Naive thymus-derived CD4-positive, alpha-beta T cell (primary cell): ENCODE results near the gene TNFAIP8L2. TPM values are rescaled to one million over a fixed set of nuclear protein-coding genes. Genes with fewer than 3 reads are reported as not detected.
"Not testable (repeated sequence)": the region's sequence is repeated elsewhere in the genome, so short reads cannot be mapped to it uniquely, and the experiment has no call there.

ENCODE experiments used
- ATAC-seq: fragments of 150-1000 bp; cut with Tn5 transposase; 2 replicates; pipeline ENCODE4 v1.10.0; 2021; ENCODE audit warnings: mild to moderate bottlenecking, moderate library complexity
- CTCF ChIA-PET: fragments of 350-600 bp; sonication (Branson Sonifier 250); formaldehyde crosslinking; loops from one replicate; lab custom pipeline; 2021; ENCODE audit warnings: antibody characterized with exemption; lab: Charles Lee
- POLR2A ChIA-PET: fragments of 350-600 bp; sonication (Branson Sonifier 250); formaldehyde crosslinking; loops from one replicate; lab custom pipeline; 2021; ENCODE audit warnings: antibody characterized with exemption, inconsistent platforms; lab: Charles Lee
- DNase-seq, 9 donors: peaks; one replicate each; pipeline versions ENCODE4 v3.0.0 to v3.0.0-alpha.2; 2020 to 2022; ENCODE audit warnings: mixed read lengths in 1 of 9
- H3K27ac ChIP-seq: one replicate; pipeline ENCODE4 v1.7.0; 2013; ENCODE audit warnings: mild to moderate bottlenecking, low read depth, low read length, moderate library complexity
- H3K27me3 ChIP-seq, 2 donors: one replicate each; pipeline ENCODE4 v1.7.0; 2013; ENCODE audit warnings: low read length in 2 of 2, mild to moderate bottlenecking in 2 of 2, moderate library complexity in 2 of 2; ENCODE audit not compliant: control insufficient read depth in 2 of 2, insufficient read depth in 2 of 2
- H3K36me3 ChIP-seq, 3 experiments: 1 replicate in 2 of 3; 2 replicates in 1 of 3; pipeline ENCODE4 v1.7.0; 2013; ENCODE audit warnings: low read length in 3 of 3, mild to moderate bottlenecking in 3 of 3, moderate library complexity in 1 of 3; ENCODE audit not compliant: insufficient read depth in 3 of 3, control insufficient read depth in 2 of 3
- H3K4me1 ChIP-seq, 2 donors: one replicate each; pipeline ENCODE4 v1.7.0; 2013; ENCODE audit warnings: low read length in 2 of 2, mild to moderate bottlenecking in 2 of 2, moderate library complexity in 1 of 2; ENCODE audit not compliant: control insufficient read depth in 2 of 2, insufficient read depth in 2 of 2
- H3K4me3 ChIP-seq: 2 replicates; pipeline ENCODE4 v1.7.0; 2013; ENCODE audit warnings: mild to moderate bottlenecking, low read length
- H3K9me3 ChIP-seq, 3 experiments: 1 replicate in 2 of 3; 2 replicates in 1 of 3; pipeline ENCODE4 v1.7.0; 2013; ENCODE audit warnings: low read length in 3 of 3; ENCODE audit not compliant: control insufficient read depth in 2 of 3
- H3K27ac Mint-ChIP-seq, 9 donors: one replicate each; pipeline ENCODE4 v1.8.0; 2020 to 2022; ENCODE audit warnings: mixed read lengths in 9 of 9, mild to moderate bottlenecking in 8 of 9, moderate library complexity in 5 of 9, inconsistent platforms in 2 of 9
- H3K27me3 Mint-ChIP-seq, 5 donors: one replicate each; pipeline ENCODE4 v1.8.0; 2021 to 2022; ENCODE audit warnings: mixed read lengths in 5 of 5, mild to moderate bottlenecking in 1 of 5
- H3K36me3 Mint-ChIP-seq, 5 donors: one replicate each; pipeline ENCODE4 v1.8.0; 2020 to 2022; ENCODE audit warnings: mixed read lengths in 5 of 5, mild to moderate bottlenecking in 3 of 5, inconsistent platforms in 1 of 5
- H3K4me1 Mint-ChIP-seq, 7 donors: one replicate each; pipeline ENCODE4 v1.8.0; 2020 to 2022; ENCODE audit warnings: mixed read lengths in 7 of 7, mild to moderate bottlenecking in 3 of 7, inconsistent platforms in 1 of 7
- H3K4me3 Mint-ChIP-seq, 10 donors: one replicate each; pipeline ENCODE4 v1.8.0; 2020 to 2022; ENCODE audit warnings: mild to moderate bottlenecking in 10 of 10, mixed read lengths in 10 of 10, moderate library complexity in 6 of 10, inconsistent platforms in 2 of 10
- H3K9me3 Mint-ChIP-seq, 11 donors: one replicate each; pipeline ENCODE4 v1.8.0; 2020 to 2022; ENCODE audit warnings: mixed read lengths in 11 of 11, mild to moderate bottlenecking in 4 of 11, inconsistent platforms in 1 of 11, moderate library complexity in 1 of 11
- intact Hi-C, 2 donors: fragments of 100-400 bp; cut with micrococcal nuclease; formaldehyde crosslinking; loops; one replicate each; pipeline ENCODE4 v1.15.1; 2023
- polyA plus RNA-seq, 2 donors: library from polyadenylated mRNA; unstranded; fragments of 300-500 nt; fragmentation: Illumina TruSeq; gene quantifications; one replicate each; pipeline ENCODE4 v1.2.3, GENCODE V29; 2021
- total RNA-seq, 6 experiments: library from RNA in 5 of 6; stranded (reverse) in 5 of 6; gene quantifications; 1 replicate in 5 of 6; 2 replicates in 1 of 6; pipeline ENCODE4 v1.2.3 and lab custom pipeline; 2021 to 2026

Gene TNFAIP8L2
- total and polyA plus RNA-seq, 7 experiments from 2014 or later, result 3.1 to 77.3 (median 37.6) TPM

- H3K4me3 ChIP-seq, H3K27ac ChIP-seq, H3K9me3 Mint-ChIP-seq, POLR2A ChIA-PET, H3K4me3 Mint-ChIP-seq, DNase-seq, H3K4me1 ChIP-seq, intact Hi-C loops, CTCF ChIA-PET, H3K27me3 Mint-ChIP-seq, ATAC-seq, H3K9me3 ChIP-seq, H3K27me3 ChIP-seq: not testable (repeated sequence)
- peaks cover 0 to 14% (median 12%) of the 10 kb centered on the region in 5 donors for H3K36me3 Mint-ChIP-seq
- H3K4me1 Mint-ChIP-seq, result peaks cover 23 to 49% (median 30%) of the 10 kb centered on the region in 7 donors
- peaks cover 0 to 41% (median 0%) of the 10 kb centered on the region in 3 experiments for H3K36me3 ChIP-seq
- peak overlapping the region in 2 of 9 donors; percentile 12 to 16 for H3K27ac Mint-ChIP-seq
Measured at GRCh38 chr1:151205381-151205965, 49.0 kb downstream of the TNFAIP8L2 start.

Other genes starting within 250 kb of the TNFAIP8L2 start
- 10 to 100 TPM; 57.3 to 94.9 (median 61.7) TPM for gene SETDB1, start 230.3 kb upstream of the TNFAIP8L2 start, total RNA-seq
- 10 to 100 TPM; 13.4 to 16.7 TPM for gene SETDB1, start 230.3 kb upstream of the TNFAIP8L2 start, polyA plus RNA-seq
- 100 to 1,000 TPM; 101 to 169 (median 136) TPM for gene CERS2, start 181.8 kb upstream of the TNFAIP8L2 start, total RNA-seq
- 100 to 1,000 TPM; 109 to 179 TPM for gene CERS2, start 181.8 kb upstream of the TNFAIP8L2 start, polyA plus RNA-seq
- not detected for gene ANXA9, start 174.4 kb upstream of the TNFAIP8L2 start, total RNA-seq
- under 1 TPM; 0.17 to 0.38 TPM for gene ANXA9, start 174.4 kb upstream of the TNFAIP8L2 start, polyA plus RNA-seq
- 10 to 100 TPM; 24.6 to 53.4 (median 29.9) TPM for gene MINDY1, start 149.7 kb upstream of the TNFAIP8L2 start, total RNA-seq
- 10 to 100 TPM; 12.8 to 33.1 TPM for gene MINDY1, start 149.7 kb upstream of the TNFAIP8L2 start, polyA plus RNA-seq
- gene PRUNE1, start 148.2 kb upstream of the TNFAIP8L2 start, total RNA-seq, result 10 to 100 TPM; 13.3 to 41.8 (median 17.2) TPM
- 10 to 100 TPM; 54.6 to 68.8 TPM for gene PRUNE1, start 148.2 kb upstream of the TNFAIP8L2 start, polyA plus RNA-seq
- 1 to 10 TPM in 4 of 5 experiments, under 1 TPM in 1; 0.37 to 9.4 (median 1.9) TPM for gene BNIPL, start 120.1 kb upstream of the TNFAIP8L2 start, total RNA-seq
- gene BNIPL, start 120.1 kb upstream of the TNFAIP8L2 start, polyA plus RNA-seq, result under 1 TPM; 0.08 to 0.17 TPM
- 1 to 10 TPM in 2 of 5 experiments, under 1 TPM in 3; 0.64 to 3.2 (median 0.82) TPM for gene C1orf56, start 108.9 kb upstream of the TNFAIP8L2 start, total RNA-seq
- gene C1orf56, start 108.9 kb upstream of the TNFAIP8L2 start, polyA plus RNA-seq, result 1 to 10 TPM; 3.5 to 4.3 TPM
- 100 to 1,000 TPM; 362 to 516 (median 425) TPM for gene CDC42SE1, start 97.0 kb upstream of the TNFAIP8L2 start, total RNA-seq
- gene CDC42SE1, start 97.0 kb upstream of the TNFAIP8L2 start, polyA plus RNA-seq, result 100 to 1,000 TPM in 1 of 2 donors, 10 to 100 TPM in 1; 85.6 to 111 TPM
- 1 to 10 TPM; 3.3 to 6.0 (median 4.6) TPM for gene MLLT11, start 96.3 kb upstream of the TNFAIP8L2 start, total RNA-seq
- 1 to 10 TPM; 3.7 to 4.8 TPM for gene MLLT11, start 96.3 kb upstream of the TNFAIP8L2 start, polyA plus RNA-seq
- 10 to 100 TPM; 13.7 to 42.2 (median 32.2) TPM for gene GABPB2, start 85.9 kb upstream of the TNFAIP8L2 start, total RNA-seq
- gene GABPB2, start 85.9 kb upstream of the TNFAIP8L2 start, polyA plus RNA-seq, result 10 to 100 TPM in 1 of 2 donors, 1 to 10 TPM in 1; 9.6 to 17.8 TPM
- 10 to 100 TPM in 2 of 5 experiments, 1 to 10 TPM in 3; 2.5 to 12.4 (median 4.7) TPM for gene SEMA6C, start 10.0 kb upstream of the TNFAIP8L2 start, total RNA-seq
- gene SEMA6C, start 10.0 kb upstream of the TNFAIP8L2 start, polyA plus RNA-seq, result 1 to 10 TPM in 1 of 2 donors, under 1 TPM in 1; 0.56 to 2.6 TPM
- 1 to 10 TPM; 1.4 to 3.3 (median 2.3) TPM for gene LYSMD1, start 9.3 kb downstream of the TNFAIP8L2 start, total RNA-seq
- under 1 TPM; 0.35 to 0.48 TPM for gene LYSMD1, start 9.3 kb downstream of the TNFAIP8L2 start, polyA plus RNA-seq
- gene SCNM1, start 9.5 kb downstream of the TNFAIP8L2 start, total RNA-seq, result 10 to 100 TPM; 37.1 to 73.1 (median 57.1) TPM
- 10 to 100 TPM; 68.1 to 72.3 TPM for gene SCNM1, start 9.5 kb downstream of the TNFAIP8L2 start, polyA plus RNA-seq
- 1 to 10 TPM; 2.5 to 5.4 (median 4.4) TPM for gene TMOD4, start 19.3 kb downstream of the TNFAIP8L2 start, total RNA-seq
- under 1 TPM in 1 of 2 donors, not detected in 1; 0.73 TPM for gene TMOD4, start 19.3 kb downstream of the TNFAIP8L2 start, polyA plus RNA-seq
- gene VPS72, start 33.5 kb downstream of the TNFAIP8L2 start, total RNA-seq, result 10 to 100 TPM; 35.1 to 82.0 (median 63.9) TPM
- gene VPS72, start 33.5 kb downstream of the TNFAIP8L2 start, polyA plus RNA-seq, result 10 to 100 TPM; 63.4 to 85.3 TPM
- 10 to 100 TPM; 56.9 to 76.5 (median 59.5) TPM for gene PIP5K1A, start 41.9 kb downstream of the TNFAIP8L2 start, total RNA-seq
- 10 to 100 TPM; 11.7 to 23.1 TPM for gene PIP5K1A, start 41.9 kb downstream of the TNFAIP8L2 start, polyA plus RNA-seq
- gene PSMD4, start 98.1 kb downstream of the TNFAIP8L2 start, total RNA-seq, result 100 to 1,000 TPM in 3 of 5 experiments, 10 to 100 TPM in 2; 72.0 to 193 (median 126) TPM
- gene PSMD4, start 98.1 kb downstream of the TNFAIP8L2 start, polyA plus RNA-seq, result 100 to 1,000 TPM; 239 to 258 TPM
- gene ZNF687, start 125.7 kb downstream of the TNFAIP8L2 start, total RNA-seq, result 10 to 100 TPM; 30.4 to 38.1 (median 32.3) TPM
- 1 to 10 TPM; 1.1 to 1.5 TPM for gene ZNF687, start 125.7 kb downstream of the TNFAIP8L2 start, polyA plus RNA-seq
- 10 to 100 TPM; 64.0 to 91.9 (median 76.3) TPM for gene PI4KB, start 170.8 kb downstream of the TNFAIP8L2 start, total RNA-seq
- gene PI4KB, start 170.8 kb downstream of the TNFAIP8L2 start, polyA plus RNA-seq, result 10 to 100 TPM; 48.5 to 76.7 TPM
- gene RFX5, start 190.6 kb downstream of the TNFAIP8L2 start, total RNA-seq, result 10 to 100 TPM; 62.6 to 89.3 (median 82.2) TPM
- 10 to 100 TPM; 26.6 to 29.6 TPM for gene RFX5, start 190.6 kb downstream of the TNFAIP8L2 start, polyA plus RNA-seq
- not detected for gene SELENBP1, start 216.1 kb downstream of the TNFAIP8L2 start, total RNA-seq
- gene SELENBP1, start 216.1 kb downstream of the TNFAIP8L2 start, polyA plus RNA-seq, result not detected
- 100 to 1,000 TPM; 190 to 339 (median 267) TPM for gene PSMB4, start 242.9 kb downstream of the TNFAIP8L2 start, total RNA-seq
- 10 to 100 TPM; 54.5 to 60.8 TPM for gene PSMB4, start 242.9 kb downstream of the TNFAIP8L2 start, polyA plus RNA-seq